ENCODE measurements around the gene RNF208. TPM values are rescaled to one million over a fixed set of nuclear protein-coding genes. Genes with fewer than 3 reads are reported as not detected.

RNF208 gene
- total and polyA plus RNA-seq, 9 of the 15 experiments (the other 6 are each of a cell fraction or from before 2014, with no cell fraction given), result 0.15 to 6.9 (median 0.50) TPM; not detected in 2

DNA sequence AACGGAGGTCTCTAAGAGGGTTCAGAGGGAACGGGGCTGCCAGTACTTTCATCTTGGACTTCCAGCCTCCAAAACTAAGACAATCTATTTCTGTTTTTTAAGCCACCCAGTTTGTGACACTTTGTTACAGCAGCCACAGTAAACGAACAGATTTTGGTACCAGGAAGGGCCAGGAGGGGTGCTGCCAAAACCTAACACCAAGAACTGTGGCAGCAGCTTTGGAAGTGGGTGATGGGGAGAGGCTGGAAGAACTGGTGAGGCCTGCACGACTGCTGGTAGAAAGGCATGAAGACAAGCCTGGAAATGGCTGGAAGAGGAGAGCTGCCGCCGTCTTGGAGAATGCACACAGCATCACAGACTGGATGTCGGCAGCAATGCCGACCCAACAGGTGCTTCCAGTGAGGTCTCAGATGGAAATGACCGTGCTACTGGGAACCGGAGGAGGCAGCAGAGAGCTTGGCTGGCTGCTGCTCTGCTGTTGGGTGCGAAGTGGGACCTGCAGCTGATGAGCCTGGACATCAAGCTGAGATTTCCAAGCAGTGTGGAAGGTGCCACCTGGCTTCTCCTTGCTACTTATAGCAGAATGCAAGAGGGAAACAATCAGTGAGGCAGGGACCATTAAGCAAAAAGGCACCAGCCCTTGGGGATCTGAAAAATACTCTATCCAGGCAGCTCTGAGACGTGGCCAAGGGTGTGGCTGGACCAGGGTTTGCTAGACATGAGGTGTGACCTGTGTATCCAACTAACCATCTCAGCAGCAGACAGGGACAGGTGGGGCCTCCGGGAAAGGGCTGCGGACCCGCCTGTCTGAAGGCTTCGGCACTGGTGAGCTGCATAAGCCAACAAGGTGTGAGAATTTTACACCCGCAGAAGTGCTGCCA lies 45.5 kb downstream of the RNF208 start (continued):
- TF ChIP-seq, protein P1, sequence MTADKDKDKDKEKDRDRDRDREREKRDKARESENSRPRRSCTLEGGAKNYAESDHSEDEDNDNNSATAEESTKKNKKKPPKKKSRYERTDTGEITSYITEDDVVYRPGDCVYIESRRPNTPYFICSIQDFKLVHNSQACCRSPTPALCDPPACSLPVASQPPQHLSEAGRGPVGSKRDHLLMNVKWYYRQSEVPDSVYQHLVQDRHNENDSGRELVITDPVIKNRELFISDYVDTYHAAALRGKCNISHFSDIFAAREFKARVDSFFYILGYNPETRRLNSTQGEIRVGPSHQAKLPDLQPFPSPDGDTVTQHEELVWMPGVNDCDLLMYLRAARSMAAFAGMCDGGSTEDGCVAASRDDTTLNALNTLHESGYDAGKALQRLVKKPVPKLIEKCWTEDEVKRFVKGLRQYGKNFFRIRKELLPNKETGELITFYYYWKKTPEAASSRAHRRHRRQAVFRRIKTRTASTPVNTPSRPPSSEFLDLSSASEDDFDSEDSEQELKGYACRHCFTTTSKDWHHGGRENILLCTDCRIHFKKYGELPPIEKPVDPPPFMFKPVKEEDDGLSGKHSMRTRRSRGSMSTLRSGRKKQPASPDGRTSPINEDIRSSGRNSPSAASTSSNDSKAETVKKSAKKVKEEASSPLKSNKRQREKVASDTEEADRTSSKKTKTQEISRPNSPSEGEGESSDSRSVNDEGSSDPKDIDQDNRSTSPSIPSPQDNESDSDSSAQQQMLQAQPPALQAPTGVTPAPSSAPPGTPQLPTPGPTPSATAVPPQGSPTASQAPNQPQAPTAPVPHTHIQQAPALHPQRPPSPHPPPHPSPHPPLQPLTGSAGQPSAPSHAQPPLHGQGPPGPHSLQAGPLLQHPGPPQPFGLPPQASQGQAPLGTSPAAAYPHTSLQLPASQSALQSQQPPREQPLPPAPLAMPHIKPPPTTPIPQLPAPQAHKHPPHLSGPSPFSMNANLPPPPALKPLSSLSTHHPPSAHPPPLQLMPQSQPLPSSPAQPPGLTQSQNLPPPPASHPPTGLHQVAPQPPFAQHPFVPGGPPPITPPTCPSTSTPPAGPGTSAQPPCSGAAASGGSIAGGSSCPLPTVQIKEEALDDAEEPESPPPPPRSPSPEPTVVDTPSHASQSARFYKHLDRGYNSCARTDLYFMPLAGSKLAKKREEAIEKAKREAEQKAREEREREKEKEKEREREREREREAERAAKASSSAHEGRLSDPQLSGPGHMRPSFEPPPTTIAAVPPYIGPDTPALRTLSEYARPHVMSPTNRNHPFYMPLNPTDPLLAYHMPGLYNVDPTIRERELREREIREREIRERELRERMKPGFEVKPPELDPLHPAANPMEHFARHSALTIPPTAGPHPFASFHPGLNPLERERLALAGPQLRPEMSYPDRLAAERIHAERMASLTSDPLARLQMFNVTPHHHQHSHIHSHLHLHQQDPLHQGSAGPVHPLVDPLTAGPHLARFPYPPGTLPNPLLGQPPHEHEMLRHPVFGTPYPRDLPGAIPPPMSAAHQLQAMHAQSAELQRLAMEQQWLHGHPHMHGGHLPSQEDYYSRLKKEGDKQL (CRISPR knock-in tag; IDR thresholded peaks at IDR 0.05; ENCODE audit: borderline replicate concordance), result 0 out of 2 replicates have a peak, but pooled peaks have one; percentile 66
- TF ChIP-seq ZNF699 (CRISPR knock-in tag; IDR thresholded peaks at IDR 0.05; ENCODE audit: insufficient replicate concordance) (peak; percentile 9), KDM1A (IDR thresholded peaks at IDR 0.05) (peak in 1 of 2 experiments; percentile 31; a peak in 1 of 4 replicates), POLR2AphosphoS2 (IDR thresholded peaks at IDR 0.05; ENCODE audit: low read length) (0 out of 2 replicates have a peak, but pooled peaks have one; percentile 59), E2F8 (IDR thresholded peaks at IDR 0.05; ENCODE audit: low read depth, partially characterized antibody) (peak; percentile 23), CREB1 (IDR thresholded peaks at IDR 0.05) (no peak), CREB1 (CRISPR knock-in tag; IDR thresholded peaks at IDR 0.05) (peak; percentile 44; the same call in 1 of the 2 replicates), ZZZ3 (IDR thresholded peaks at IDR 0.05) (no peak), RREB1 (CRISPR knock-in tag; IDR thresholded peaks at IDR 0.05) (0 out of 2 replicates have a peak, but pooled peaks have one; percentile 32), TFAP4 (CRISPR knock-in tag; IDR thresholded peaks at IDR 0.05; ENCODE audit: borderline replicate concordance) (peak; percentile 58; the same call in 1 of the 2 replicates)

Data from K562 (cell line).